HepG2 (cell line): Measurements from ENCODE around the gene YPEL3. TPM values are rescaled to one million over a fixed set of nuclear protein-coding genes. Genes with fewer than 3 reads are reported as not detected.
A peak's percentile ranks its signal among the peaks of the same experiment; 100 is the strongest.

ENCODE experiments used
- ESRRA ChIP-seq: sonication (generic); formaldehyde crosslinking; IDR thresholded peaks from 2 replicates; pipeline ENCODE4 v1.5.1; 2020; ENCODE audit warnings: mild to moderate bottlenecking, low read depth, missing genetic modification reagents
- HOXD1 ChIP-seq: sonication (generic); formaldehyde crosslinking; IDR thresholded peaks from 2 replicates; pipeline ENCODE4 v1.5.0; 2020; ENCODE audit warnings: missing genetic modification reagents
- ISL2 ChIP-seq: sonication (generic); formaldehyde crosslinking; IDR thresholded peaks from 2 replicates; pipeline ENCODE4 v1.5.0; 2020; ENCODE audit warnings: missing genetic modification reagents
- KLF6 ChIP-seq: IDR thresholded peaks from 2 replicates; pipeline ENCODE4 v1.8.0; 2016; ENCODE audit warnings: missing biosample characterization, missing genetic modification reagents
- LRRFIP1 ChIP-seq: sonication (generic); formaldehyde crosslinking; conservative IDR thresholded peaks from 2 replicates; pipeline ENCODE4 v1.4.0; 2020; ENCODE audit warnings: missing genetic modification reagents
- MXD3 ChIP-seq: IDR thresholded peaks from 2 replicates; pipeline ENCODE4 v1.6.1; 2016; ENCODE audit warnings: mild to moderate bottlenecking, missing biosample characterization, missing genetic modification reagents
- MYPOP ChIP-seq: sonication (generic); formaldehyde crosslinking; IDR thresholded peaks from 2 replicates; pipeline ENCODE4 v1.8.1; 2023; ENCODE audit warnings: mild to moderate bottlenecking, moderate library complexity, missing genetic modification reagents
- PCBP2 ChIP-seq: fragments of 200-400 bp; formaldehyde crosslinking; optimal IDR thresholded peaks from 2 replicates; pipeline ENCODE3; 2018; ENCODE audit warnings: low read length, low read depth; ENCODE audit not compliant: poor library complexity, severe bottlenecking
- RBM22 ChIP-seq: fragments of 200-400 bp; formaldehyde crosslinking; optimal IDR thresholded peaks from 2 replicates; pipeline ENCODE3; 2017; ENCODE audit warnings: mild to moderate bottlenecking, low read length, moderate library complexity
- SP140L ChIP-seq: sonication (generic); formaldehyde crosslinking; IDR thresholded peaks from 2 replicates; pipeline ENCODE4 v1.4.0; 2020; ENCODE audit warnings: missing genetic modification reagents, borderline replicate concordance
- TRAFD1 ChIP-seq: sonication (generic); formaldehyde crosslinking; IDR thresholded peaks from 2 replicates; pipeline ENCODE4 v1.5.1; 2020; ENCODE audit warnings: missing genetic modification reagents, mild to moderate bottlenecking, borderline replicate concordance
- ZHX1 ChIP-seq: sonication (generic); formaldehyde crosslinking; IDR thresholded peaks from 2 replicates; pipeline ENCODE4 v1.8.1; 2022; ENCODE audit warnings: low read depth, mild to moderate bottlenecking, missing genetic modification reagents
- ZNF282 ChIP-seq: fragments of 450-650 bp; IDR thresholded peaks from 2 replicates; pipeline ENCODE4 v1.6.1; 2018; ENCODE audit not compliant: partially characterized antibody
- ZNF550 ChIP-seq: sonication (generic); formaldehyde crosslinking; IDR thresholded peaks from 2 replicates; pipeline ENCODE4 v1.4.0; 2020; ENCODE audit warnings: mild to moderate bottlenecking, missing genetic modification reagents, borderline replicate concordance
- ZNF772 ChIP-seq: sonication (generic); formaldehyde crosslinking; IDR thresholded peaks from 2 replicates; pipeline ENCODE4 v1.5.0; 2020; ENCODE audit warnings: mild to moderate bottlenecking, missing genetic modification reagents
- polyA plus RNA-seq, 8 experiments: library from polyadenylated mRNA; depleted of rRNA in 3 of 8; stranded (reverse) in 7 of 8; unstranded in 1 of 8; fragments of >200 nt; fragmentation: Illumina TruSeq in 4 of 8; extraction: Trizol in 4 of 8; gene quantifications; 2 replicates each; pipeline versions ENCODE4 v1.2.1 to v1.2.3, GENCODE V29; 2011 to 2016; ENCODE audit warnings: low read depth in 4 of 8, missing spikeins in 1 of 8, mixed read lengths in 1 of 8; ENCODE audit not compliant: insufficient read depth in 1 of 8
- total RNA-seq, 5 experiments: library from RNA; depleted of rRNA; stranded (reverse); fragments of >200 nt; fragmentation: Illumina TruSeq; extraction: Trizol; gene quantifications; 2 replicates each; pipeline ENCODE4 v1.2.3, GENCODE V29; 2016; ENCODE audit warnings: low read depth in 1 of 5

Gene YPEL3
- total and polyA plus RNA-seq, 2 of the 13 experiments (the other 11 are each of a cell fraction or from before 2014, with no cell fraction given), result 5.4 to 47.0 TPM

GRCh38 chr16:30065102-30065942 lies 30.7 kb downstream of the YPEL3 start, which contains the start of gene ALDOA (continued):
- TF ChIP-seq ESRRA (CRISPR knock-in tag) (peak; percentile 91), LRRFIP1 (CRISPR knock-in tag) (peak; percentile 58; the same call in 1 of the 2 replicates), ZHX1 (CRISPR knock-in tag) (peak; percentile 74; the same call in 1 of the 2 replicates), TRAFD1 (peak; percentile 98), ZNF550 (peak; percentile 60; the same call in 1 of the 2 replicates), ZNF282 (no peak), HOXD1 (peak; percentile 83), MYPOP (CRISPR knock-in tag) (peak; percentile 82), ISL2 (CRISPR knock-in tag) (peak; percentile 74), KLF6 (peak; percentile 96), ZNF772 (CRISPR knock-in tag) (peak; percentile 97), MXD3 (CRISPR knock-in tag) (peak; percentile 83), PCBP2 (no peak), RBM22 (peak; percentile 87), SP140L (CRISPR knock-in tag) (no peak)
